HTR-8/SVneo (cell line): ENCODE data around the gene FHIP1A.
"Not testable (repeated sequence)": the region's sequence is repeated elsewhere in the genome, so short reads cannot be mapped to it uniquely, and the experiment has no call there.

ENCODE experiments used
- DNase-seq: peaks from one replicate; pipeline ENCODE4 v3.0.0; 2011; ENCODE audit warnings: low spot score, mixed read lengths; ENCODE audit not compliant: insufficient read length
- FAIRE-seq: peaks from 2 replicates; lab custom pipeline; 2011; peaks lifted over from hg19 to GRCh38; lab: Jason Lieb, UNC

Gene FHIP1A

GRCh38 chr4:151408630-151409469, at the start of gene FHIP1A:
Gene FHIP1A, plus strand, starts transcription at chr4:151409176. Its CDS starts 157,084 bp downstream, at chr4:151566260.
- FAIRE-seq (peak; percentile 74), DNase-seq (peak; percentile 84)

GRCh38 chr4:151359576-151359975, 49.4 kb upstream of the FHIP1A start:
- no peak for FAIRE-seq
- DNase-seq = no peak

DNA sequence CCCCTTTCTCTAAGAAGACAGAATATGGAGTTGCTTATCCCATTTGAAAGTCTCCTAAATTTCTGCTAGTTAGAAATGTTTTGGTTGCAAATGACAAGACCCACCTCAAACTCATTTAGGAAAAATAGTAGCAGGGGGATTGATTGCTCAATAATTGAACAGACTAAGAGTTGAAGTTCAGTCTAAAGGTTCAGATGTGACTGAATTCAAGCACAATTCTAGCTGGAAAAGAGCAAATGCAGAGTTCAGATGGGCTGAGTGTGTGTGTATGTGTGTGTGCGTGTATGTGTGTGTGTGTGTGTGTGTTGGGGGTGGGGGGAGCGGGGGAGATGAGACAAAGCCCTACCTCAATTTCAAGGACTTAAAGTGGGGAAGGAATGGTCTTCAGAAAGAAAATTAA, 47.9 kb upstream of the FHIP1A start:
- no peak for FAIRE-seq

GRCh38 chr4:151361966-151362365, 47.0 kb upstream of the FHIP1A start:
- DNase-seq = no peak
- no peak for FAIRE-seq

More for the DNA sequence above, 47.9 kb upstream of the FHIP1A start:
- DNase-seq = no peak

DNA sequence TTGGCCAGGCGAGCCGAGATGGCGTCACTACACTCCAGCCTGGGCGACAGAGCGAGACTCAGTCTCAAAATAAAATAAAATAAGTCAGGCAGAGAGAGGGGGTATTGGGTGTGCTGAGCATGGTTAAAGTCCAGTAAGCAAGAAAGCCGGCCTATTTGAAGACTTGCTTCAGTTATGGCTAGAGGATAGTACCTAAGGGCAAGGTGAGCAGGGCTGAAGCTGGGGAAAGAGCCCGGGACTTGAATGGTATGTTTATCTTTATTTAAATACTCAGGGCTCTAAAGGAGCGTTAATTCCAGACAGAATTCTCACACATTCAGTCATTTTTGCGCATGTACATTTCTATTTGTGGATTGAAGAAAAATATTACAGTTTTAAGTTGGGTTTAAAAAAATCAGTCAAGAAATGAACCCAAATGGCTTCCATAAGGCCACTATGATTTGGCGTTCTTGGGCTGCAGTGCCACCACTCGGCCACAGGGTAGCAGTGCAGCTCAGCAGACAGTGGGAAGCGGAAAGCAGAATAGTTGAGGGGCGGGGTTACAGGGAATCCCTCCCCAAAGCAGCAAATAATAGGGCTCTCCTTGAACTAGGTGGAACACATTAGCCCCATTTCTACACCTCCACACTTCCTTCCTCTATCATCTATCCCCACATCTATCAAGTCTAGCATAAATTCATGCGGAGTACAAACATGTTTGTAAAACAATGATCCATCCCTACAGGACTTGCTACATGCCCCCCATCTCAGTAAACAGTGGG, 46.4 kb upstream of the FHIP1A start:
- DNase-seq = peak; percentile 73
- FAIRE-seq = peak; percentile 92

GRCh38 chr4:151376540-151376939, 32.4 kb upstream of the FHIP1A start:
- DNase-seq = no peak
- FAIRE-seq = no peak

- FAIRE-seq (no peak), DNase-seq (no peak)
Observed at GRCh38 chr4:151389311-151389710, 19.7 kb upstream of the FHIP1A start.

- not testable (repeated sequence) for FAIRE-seq, DNase-seq
Observed at GRCh38 chr4:151389799-151390198, 19.2 kb upstream of the FHIP1A start.

DNA sequence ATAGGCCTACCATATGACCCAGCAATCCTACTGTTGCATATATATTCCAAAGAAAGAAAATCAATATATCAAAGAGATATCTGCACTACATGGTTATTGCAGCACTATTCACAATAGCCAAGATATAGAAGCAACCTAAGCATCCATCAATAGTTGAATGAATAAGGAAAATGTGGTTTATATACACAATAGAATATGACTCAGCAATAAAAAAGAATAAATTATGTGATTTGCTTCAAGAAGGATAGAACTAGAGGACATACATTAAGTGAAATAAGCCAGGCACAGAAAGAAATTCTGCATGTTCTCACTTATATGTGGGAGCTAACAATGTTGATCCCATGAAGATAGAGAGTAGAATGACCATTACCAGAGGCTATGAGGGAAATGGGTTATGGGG, 13.1 kb upstream of the FHIP1A start:
- DNase-seq (no peak), FAIRE-seq (no peak)

DNA sequence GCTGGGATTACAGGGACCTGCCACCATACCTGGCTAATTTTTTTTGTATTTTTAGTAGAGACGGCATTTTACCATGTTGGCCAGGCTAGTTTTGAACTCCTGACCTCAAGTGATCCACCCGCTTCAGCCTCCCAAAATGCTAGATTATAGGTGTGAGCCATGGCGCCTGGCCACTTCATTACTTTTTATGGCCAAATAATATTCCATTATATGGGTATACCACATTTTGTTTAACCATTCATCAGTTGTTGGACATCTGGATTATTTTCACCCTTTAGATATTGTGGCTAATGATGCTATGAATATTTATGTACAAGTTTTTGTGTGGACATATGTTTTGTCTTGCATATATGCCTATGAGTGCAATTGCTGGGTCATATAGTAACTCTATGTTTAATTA, 8.6 kb upstream of the FHIP1A start:
- DNase-seq (no peak), FAIRE-seq (no peak)

DNA sequence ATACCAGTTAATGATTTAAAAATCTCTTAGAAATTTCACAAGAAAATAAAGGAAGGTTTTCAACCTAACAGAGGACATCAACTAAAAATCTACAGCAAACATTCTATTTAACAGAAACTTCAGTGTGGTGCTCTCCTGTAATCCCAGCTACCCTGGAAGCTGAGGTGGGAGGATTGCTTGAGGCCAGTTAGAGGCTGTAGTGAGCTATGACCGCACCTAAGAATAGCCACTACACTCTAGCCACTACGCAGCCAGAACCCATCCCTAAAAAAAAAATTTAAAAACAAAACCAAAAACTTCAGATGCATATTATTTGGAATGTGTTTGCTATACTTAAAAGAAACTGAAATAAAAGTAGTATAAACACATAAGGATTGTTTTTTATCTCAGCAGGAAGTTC, 7.2 kb upstream of the FHIP1A start:
- DNase-seq (no peak), FAIRE-seq (no peak)

GRCh38 chr4:151402145-151402865, 6.7 kb upstream of the FHIP1A start:
- DNase-seq (no peak), FAIRE-seq (peak; percentile 16)

DNA sequence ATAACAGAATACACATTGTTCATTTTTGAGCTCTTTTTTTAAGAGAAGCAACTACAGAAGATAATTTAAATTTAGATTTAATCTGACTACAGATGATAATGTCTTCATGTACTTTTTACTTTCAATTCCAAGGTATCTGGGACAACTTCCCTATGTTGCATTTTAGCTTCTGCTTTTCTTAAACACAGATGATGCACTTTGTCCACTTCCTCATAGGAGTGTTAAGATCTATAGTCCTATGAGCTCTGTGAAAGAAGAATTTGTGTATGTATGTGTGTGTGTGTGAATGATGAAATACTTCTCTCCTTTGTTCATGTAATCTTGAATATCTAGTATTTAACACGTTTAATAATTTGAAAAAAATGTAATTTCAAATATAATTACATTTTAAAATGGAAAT, 5.3 kb upstream of the FHIP1A start:
- no peak for FAIRE-seq
- no peak for DNase-seq

DNA sequence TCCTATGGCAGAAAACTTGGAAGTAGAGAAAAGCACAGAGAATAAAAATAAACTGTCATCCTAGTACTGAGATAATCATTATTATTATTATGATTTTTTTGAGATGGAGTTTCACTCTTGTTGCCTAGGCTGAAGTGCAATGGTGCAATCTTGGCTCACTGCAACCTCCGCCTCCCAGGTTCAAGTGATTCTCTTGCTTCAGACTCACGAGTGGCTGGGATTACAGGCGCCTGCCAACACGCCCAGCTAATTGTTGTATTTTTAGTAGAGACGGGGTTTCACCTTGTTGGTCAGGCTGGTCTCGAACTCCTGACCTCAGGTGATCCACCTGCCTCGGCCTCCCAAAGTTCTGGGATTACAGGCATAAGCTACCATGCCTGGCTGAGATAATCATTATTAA, 4.2 kb upstream of the FHIP1A start:
- DNase-seq, FAIRE-seq: not testable (repeated sequence)

DNA sequence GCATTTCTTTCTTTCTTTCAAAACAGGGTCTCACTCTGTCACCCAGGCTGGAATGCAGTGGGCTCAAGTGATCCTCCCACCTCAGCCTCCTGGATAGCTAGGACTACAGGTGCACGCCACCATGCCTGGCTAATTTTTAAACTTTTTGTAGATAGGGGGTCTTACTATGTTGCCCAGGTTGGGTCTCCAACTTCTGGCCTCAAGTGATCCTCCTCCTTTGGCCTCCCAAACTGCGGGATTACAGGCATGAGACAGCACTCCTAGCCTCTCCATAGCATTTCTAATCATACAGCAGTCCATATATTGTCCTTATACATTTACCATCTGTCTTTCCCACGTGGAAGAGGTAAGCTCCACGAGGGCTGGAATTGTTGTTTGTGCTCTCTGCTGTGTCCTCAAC, 2.0 kb upstream of the FHIP1A start:
- FAIRE-seq (no peak), DNase-seq (no peak)

GRCh38 chr4:151407466-151408379, 1.3 kb upstream of the FHIP1A start:
- FAIRE-seq (no peak), DNase-seq (no peak)

DNA sequence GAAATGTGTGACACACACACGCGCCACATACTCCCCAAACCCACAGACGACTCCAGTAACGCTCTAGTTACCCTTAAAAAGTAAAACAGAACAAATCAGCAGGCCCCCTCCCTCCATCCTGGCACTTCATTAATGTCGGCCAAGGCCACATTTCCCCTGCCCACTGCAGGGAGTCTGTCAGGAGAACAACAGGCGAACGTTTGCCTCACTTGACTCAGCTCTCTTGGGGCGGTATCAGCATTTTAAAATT, 671 bp upstream of the FHIP1A start:
- FAIRE-seq (no peak), DNase-seq (no peak)

DNA sequence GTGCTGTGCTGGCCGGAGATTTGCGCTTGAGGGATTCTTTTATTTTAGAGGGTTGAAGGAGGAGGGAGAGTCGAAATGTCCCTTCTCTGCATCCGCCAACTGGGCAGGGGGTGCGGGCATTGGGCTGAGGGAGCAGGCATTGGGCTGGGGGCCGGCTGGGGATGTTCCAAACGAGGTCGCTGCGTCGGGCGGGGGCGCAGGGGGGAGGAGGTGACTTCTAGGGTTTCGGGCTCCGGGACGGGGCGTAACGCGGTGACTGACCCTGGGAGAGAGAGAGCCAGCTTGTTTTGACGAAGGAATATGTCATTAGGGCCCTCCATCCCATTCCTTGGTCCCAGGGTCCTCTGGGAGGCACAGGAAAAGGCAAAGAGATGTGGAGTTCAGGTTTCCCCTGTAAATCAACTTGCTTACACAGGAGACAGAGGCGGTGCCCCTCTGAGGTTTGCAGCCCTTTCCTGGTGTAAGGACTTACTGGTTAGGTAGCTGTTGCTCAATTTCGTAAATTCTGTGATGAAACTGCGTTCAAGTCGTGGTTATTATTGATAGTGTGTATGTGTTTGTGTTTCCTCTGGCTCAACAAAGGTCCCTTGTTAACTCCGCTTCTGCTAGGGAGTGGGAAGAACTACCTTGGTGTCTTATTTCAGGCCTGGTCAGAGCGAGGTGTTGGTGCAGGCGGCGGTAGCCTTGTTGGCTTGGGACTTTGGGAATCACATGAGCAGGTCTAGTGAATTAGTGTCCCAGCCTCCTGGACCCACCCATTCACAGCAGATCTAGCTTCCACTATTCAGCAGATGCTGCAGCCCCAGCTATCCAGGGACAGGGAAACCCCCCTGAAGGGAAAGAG, 716 bp downstream of the FHIP1A start:
- FAIRE-seq (peak; percentile 4), DNase-seq (peak; percentile 21)

GRCh38 chr4:151415978-151416377, 7.0 kb downstream of the FHIP1A start:
- DNase-seq (peak; percentile 44), FAIRE-seq (no peak)
